Activated T-cell treated with anti-CD3 and anti-CD28 coated beads, Interleukin-2, amount 50 U/mL, for 1 hour (primary cell): ENCODE measurements around the gene FASN.
A peak's percentile ranks its signal among the peaks of the same experiment; 100 is the strongest.
"Not testable (repeated sequence)": the region's sequence is repeated elsewhere in the genome, so short reads cannot be mapped to it uniquely, and the experiment has no call there.

Experiments
- DNase-seq: peaks from one replicate; pipeline ENCODE4 v3.0.0-alpha.2; 2020

The FASN gene

GRCh38 chr17:82098169-82098938 is at the start of gene FASN:
Gene FASN, minus strand, starts transcription at chr17:82098236. Its CDS starts 1,791 bp downstream, at chr17:82096445.
- DNase-seq, result peak; percentile 96

- no peak for DNase-seq
These were observed 48.9 kb upstream of the FASN start for GRCh38 chr17:82146663-82147654.

GRCh38 chr17:82145550-82146155 is 47.6 kb upstream of the FASN start:
- no peak for DNase-seq

GRCh38 chr17:82143333-82143732 is 45.3 kb upstream of the FASN start:
- no peak for DNase-seq

- not testable (repeated sequence) for DNase-seq
These were observed 41.9 kb upstream of the FASN start for GRCh38 chr17:82139961-82140360.

GRCh38 chr17:82138511-82138992 is 40.5 kb upstream of the FASN start:
- no peak for DNase-seq

GRCh38 chr17:82134101-82134500 is 36.1 kb upstream of the FASN start:
- DNase-seq, result no peak

- not testable (repeated sequence) for DNase-seq
These were observed 35.3 kb upstream of the FASN start for GRCh38 chr17:82133166-82133953.

- DNase-seq, result no peak
These were observed 31.1 kb upstream of the FASN start for GRCh38 chr17:82129095-82129494.

- DNase-seq, result no peak
These were observed 30.3 kb upstream of the FASN start for GRCh38 chr17:82128287-82128686.

GRCh38 chr17:82127704-82128103 is 29.7 kb upstream of the FASN start:
- peak; percentile 61 for DNase-seq

GRCh38 chr17:82127315-82127595 is 29.2 kb upstream of the FASN start:
- no peak for DNase-seq

GRCh38 chr17:82126556-82127314 is 28.7 kb upstream of the FASN start:
- DNase-seq, result peak; percentile 86

GRCh38 chr17:82124101-82124500 is 26.1 kb upstream of the FASN start:
- no peak for DNase-seq

GRCh38 chr17:82121660-82122629 is 23.9 kb upstream of the FASN start:
- no peak for DNase-seq

- no peak for DNase-seq
These were observed 23.2 kb upstream of the FASN start for GRCh38 chr17:82121246-82121645.

GRCh38 chr17:82120148-82120547 is 22.1 kb upstream of the FASN start:
- DNase-seq, result peak; percentile 48

- DNase-seq, result no peak
These were observed 20.9 kb upstream of the FASN start for GRCh38 chr17:82118815-82119380.

GRCh38 chr17:82118168-82118814 is 20.3 kb upstream of the FASN start:
- DNase-seq, result no peak
